Mononuclear cell (primary cell): ENCODE data around the gene GP1BB. TPM values are rescaled to one million over a fixed set of nuclear protein-coding genes. Genes with fewer than 3 reads are reported as not detected.
A peak's percentile ranks its signal among the peaks of the same experiment; 100 is the strongest.

Experiments used
- H3K27me3 ChIP-seq: 2 replicates; pipeline ENCODE4 v1.6.0; 2011; ENCODE audit warnings: low read length, control low read depth; ENCODE audit not compliant: insufficient read depth
- H3K4me1 ChIP-seq: 2 replicates; pipeline ENCODE4 v1.5.1; 2011; ENCODE audit warnings: mild to moderate bottlenecking, low read length, control low read depth; ENCODE audit not compliant: insufficient read depth
- H3K4me3 ChIP-seq: 2 replicates; pipeline ENCODE4 v1.5.1; 2011; ENCODE audit warnings: mild to moderate bottlenecking, low read length, moderate library complexity
- H3K9me3 ChIP-seq: 2 replicates; pipeline ENCODE4 v1.5.1; 2011; ENCODE audit warnings: low read depth, mild to moderate bottlenecking, control low read depth, low read length
- total RNA-seq: library from RNA; depleted of rRNA; stranded (reverse); fragments of >200 nt; gene quantifications from one replicate; pipeline ENCODE4 v1.2.3, GENCODE V29; 2012

The GP1BB gene
- total RNA-seq, 1 donor, result 36.1 TPM

- H3K4me1 ChIP-seq, result no peaks in the 10 kb centered on the region
- H3K9me3 ChIP-seq, result no peaks in the 10 kb centered on the region
- H3K4me3 ChIP-seq, result no peak overlapping the region
- H3K27me3 ChIP-seq, result no peaks in the 10 kb centered on the region
Observed at GRCh38 chr22:19705181-19705934, 18.0 kb upstream of the GP1BB start.

DNA sequence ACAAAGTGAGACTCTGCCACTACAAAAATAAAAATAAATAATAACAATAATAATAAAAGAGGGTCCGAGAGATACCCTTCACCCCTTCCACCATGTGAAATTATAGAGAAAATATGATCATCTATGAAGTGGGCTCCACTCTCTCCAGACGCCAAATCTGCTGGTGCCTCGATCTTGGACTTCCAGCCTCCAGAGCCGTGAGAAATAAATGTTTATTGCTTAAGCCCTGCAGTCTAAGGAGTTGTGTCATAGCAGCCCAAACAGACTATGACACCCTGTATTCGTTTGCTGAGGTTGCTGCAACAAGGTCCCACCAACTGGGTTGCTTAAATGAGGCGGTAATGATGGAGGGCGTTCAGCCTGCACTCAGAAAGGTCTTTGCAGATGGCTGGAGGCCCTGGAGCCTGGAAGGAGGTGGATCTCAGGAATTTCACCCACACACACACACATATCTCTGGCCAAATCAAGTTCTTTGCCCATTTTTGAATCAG, 16.6 kb upstream of the GP1BB start:
- no peak overlapping the region for H3K4me3 ChIP-seq
- H3K4me1 ChIP-seq, result no peaks in the 10 kb centered on the region

GRCh38 chr22:19707347-19708290, 15.7 kb upstream of the GP1BB start:
- Histone ChIP-seq H3K9me3 (no peaks in the 10 kb centered on the region), H3K4me3 (no peak overlapping the region), H3K27me3 (no peaks in the 10 kb centered on the region), H3K4me1 (no peaks in the 10 kb centered on the region)

More for the DNA sequence above, 16.6 kb upstream of the GP1BB start:
- Histone ChIP-seq H3K27me3 (no peaks in the 10 kb centered on the region), H3K9me3 (no peaks in the 10 kb centered on the region)

GRCh38 chr22:19708321-19709011, 14.9 kb upstream of the GP1BB start:
- no peaks in the 10 kb centered on the region for H3K9me3 ChIP-seq
- peaks cover 1% of the 10 kb centered on the region for H3K27me3 ChIP-seq
- H3K4me3 ChIP-seq, result no peak overlapping the region
- H3K4me1 ChIP-seq, result no peaks in the 10 kb centered on the region

DNA sequence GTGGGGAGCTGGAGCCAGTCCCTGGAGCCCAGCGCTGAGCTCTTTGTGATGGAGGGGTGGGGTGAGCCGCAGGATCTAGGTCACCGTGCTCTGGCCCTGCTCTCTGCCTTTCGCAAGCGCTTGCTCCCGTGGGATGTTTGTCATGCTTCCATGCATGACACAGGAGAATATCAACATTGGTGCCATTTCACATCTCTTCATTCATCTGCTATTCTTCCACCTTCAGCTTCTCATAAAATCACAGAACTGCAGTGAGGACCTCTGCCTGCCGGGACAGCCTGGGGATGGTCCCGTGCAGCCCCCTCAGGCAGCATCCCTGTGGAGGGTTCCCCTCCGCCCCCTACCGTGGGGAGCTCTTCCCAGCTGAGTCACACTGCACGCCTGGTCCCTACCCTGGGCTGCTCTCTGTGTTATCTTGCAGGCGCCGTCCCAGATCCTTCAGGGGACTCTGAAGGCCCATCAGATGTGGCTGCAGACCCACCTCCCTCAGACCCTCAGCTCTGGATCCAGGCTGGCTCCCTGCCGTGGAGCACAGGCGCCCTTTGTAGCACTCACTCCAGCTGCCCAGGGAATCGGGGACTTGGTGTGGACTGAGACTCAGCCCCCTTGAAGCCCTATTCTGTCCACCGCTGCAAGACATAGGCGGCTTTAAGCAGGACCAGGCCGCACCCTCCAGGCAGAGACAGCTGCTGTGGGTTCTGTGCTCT, 14.1 kb upstream of the GP1BB start:
- peaks cover 5% of the 10 kb centered on the region for H3K27me3 ChIP-seq
- no peaks in the 10 kb centered on the region for H3K9me3 ChIP-seq
- H3K4me1 ChIP-seq, result peaks cover 4% of the 10 kb centered on the region
- H3K4me3 ChIP-seq, result no peak overlapping the region

DNA sequence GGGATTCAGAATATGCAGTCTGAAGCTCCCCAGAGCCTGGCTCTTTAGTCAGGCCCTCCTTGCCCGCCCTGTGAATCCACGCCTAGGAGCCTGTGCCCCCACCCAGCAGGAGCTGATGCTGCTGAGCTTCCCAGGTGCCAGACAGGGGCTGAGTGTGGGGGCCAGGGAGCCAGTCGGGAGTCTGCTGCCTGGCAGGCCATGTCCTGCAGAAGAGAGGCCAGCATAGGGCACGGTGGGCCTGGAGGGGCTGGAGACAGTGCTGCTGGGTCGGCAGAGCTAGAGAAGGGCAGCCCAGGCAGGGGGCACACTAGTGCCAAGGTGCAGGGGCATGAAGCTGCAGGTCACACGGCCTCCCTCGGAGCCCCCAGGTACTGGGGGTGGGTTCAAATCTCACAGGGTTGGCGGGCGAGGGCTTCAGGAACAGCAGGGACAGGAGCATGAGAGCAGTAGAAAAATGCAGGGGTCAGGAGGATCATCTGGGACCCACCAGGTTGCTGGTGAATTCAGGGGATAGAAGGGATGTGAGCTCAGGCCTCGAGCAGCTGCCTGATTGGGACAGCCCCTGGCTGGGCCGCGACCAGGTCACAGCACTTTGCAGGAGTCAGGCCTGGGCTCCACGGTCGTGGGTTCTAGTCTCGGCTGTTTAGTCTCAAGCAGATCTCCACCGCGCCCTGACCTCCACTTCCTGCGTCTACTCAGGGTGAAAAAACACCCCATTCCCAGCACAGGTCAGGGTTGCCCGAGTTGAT, 13.1 kb upstream of the GP1BB start:
- Histone ChIP-seq H3K9me3 (no peaks in the 10 kb centered on the region), H3K4me3 (no peak overlapping the region), H3K27me3 (peaks cover 9% of the 10 kb centered on the region), H3K4me1 (peaks cover 10% of the 10 kb centered on the region)

DNA sequence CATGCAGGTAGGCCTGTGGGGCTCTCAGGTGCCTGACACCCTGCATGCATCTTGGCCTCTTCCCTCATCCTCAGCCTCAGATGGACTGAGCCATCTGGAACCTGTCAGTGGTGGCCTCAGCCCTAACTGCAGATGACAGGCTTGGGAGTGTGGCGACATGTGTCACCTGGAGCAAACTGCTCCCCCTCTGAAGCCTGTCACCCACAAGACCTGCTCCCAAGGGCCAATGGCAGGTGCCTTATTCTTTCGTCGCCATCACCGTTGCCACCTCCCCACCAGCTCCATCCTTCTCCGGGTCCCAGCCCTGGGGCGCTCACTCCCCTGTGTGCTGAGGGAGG, 12.6 kb upstream of the GP1BB start:
- Histone ChIP-seq H3K4me1 (peaks cover 10% of the 10 kb centered on the region), H3K4me3 (no peak overlapping the region), H3K9me3 (no peaks in the 10 kb centered on the region), H3K27me3 (peaks cover 13% of the 10 kb centered on the region)

DNA sequence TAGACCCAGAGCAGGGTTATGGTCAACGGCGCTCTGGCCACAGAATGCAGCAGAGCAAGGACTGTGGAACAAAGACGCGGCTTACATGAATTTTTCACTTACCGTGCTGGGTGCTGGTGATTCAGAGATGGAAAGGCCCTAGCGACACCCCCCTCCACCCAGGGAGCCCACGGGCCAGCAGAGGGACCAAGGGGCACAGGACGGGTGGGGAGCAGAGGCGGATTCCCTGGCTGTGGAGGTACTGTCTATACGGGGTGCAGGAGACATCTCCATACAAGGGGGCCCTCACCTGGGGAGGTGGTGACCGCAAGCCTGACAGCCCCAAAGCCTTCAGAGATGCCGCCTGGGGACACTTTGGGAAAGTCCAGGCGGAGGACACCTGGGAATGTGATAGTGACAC, 10.1 kb upstream of the GP1BB start:
- peaks cover 17% of the 10 kb centered on the region for H3K4me1 ChIP-seq
- no peak overlapping the region for H3K4me3 ChIP-seq
- H3K9me3 ChIP-seq, result no peaks in the 10 kb centered on the region
- H3K27me3 ChIP-seq, result peaks cover 14% of the 10 kb centered on the region

GRCh38 chr22:19713650-19714311, 9.6 kb upstream of the GP1BB start:
- H3K4me1 ChIP-seq, result peaks cover 22% of the 10 kb centered on the region
- no peak overlapping the region for H3K4me3 ChIP-seq
- H3K9me3 ChIP-seq, result no peaks in the 10 kb centered on the region
- peaks cover 18% of the 10 kb centered on the region for H3K27me3 ChIP-seq

DNA sequence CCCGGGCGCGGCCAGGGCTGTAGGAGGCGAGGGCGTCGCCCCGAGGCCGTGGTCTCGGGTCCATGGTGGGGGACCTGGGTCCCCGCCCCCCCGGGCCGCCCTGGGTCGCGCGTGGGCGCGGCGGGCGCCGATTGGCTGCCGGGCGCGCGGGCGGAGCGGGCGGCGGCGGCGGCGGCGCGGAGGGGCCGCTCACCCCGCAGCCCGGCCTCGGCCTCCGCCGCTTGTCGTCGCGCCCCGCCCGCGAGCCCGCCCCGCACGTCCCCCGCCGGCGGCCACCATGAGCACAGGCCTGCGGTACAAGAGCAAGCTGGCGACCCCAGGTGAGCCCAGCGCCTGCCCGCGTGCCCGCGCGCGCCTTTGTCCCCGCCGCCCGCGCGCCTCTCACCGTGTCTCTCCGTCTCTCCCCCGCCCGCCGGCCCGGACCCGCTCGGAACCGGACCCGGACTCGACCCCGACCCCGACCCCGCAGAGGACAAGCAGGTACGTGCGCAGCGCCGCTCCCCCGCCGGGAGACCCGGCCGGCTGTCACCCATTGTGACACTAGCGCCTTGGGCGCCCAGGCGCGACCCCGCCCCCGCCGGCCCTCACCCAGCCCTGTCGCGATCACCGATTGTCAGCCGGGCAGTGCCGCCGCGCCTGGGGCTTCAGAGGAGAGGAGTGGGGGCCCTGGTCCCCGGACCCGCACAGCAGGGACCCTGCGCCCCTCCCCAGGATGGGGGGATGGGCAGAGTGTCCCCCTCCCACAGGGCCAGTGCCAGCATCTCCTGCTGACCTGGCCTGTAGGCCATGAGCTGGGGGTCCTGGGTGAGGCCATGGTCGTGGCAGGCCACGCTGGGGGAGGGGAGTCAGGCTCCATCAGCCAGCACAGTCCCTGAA, 8.8 kb upstream of the GP1BB start, which contains the start of gene SEPTIN5:
Gene SEPTIN5, plus strand, starts transcription at position 192 of the 876 bp plus-strand sequence. Its CDS starts 86 bp downstream, at position 278.
- peaks cover 26% of the 10 kb centered on the region for H3K27me3 ChIP-seq
- H3K4me1 ChIP-seq, result peaks cover 26% of the 10 kb centered on the region
- no peaks in the 10 kb centered on the region for H3K9me3 ChIP-seq
- peak within 1 kb of the TSS; percentile 29 for H3K4me3 ChIP-seq

DNA sequence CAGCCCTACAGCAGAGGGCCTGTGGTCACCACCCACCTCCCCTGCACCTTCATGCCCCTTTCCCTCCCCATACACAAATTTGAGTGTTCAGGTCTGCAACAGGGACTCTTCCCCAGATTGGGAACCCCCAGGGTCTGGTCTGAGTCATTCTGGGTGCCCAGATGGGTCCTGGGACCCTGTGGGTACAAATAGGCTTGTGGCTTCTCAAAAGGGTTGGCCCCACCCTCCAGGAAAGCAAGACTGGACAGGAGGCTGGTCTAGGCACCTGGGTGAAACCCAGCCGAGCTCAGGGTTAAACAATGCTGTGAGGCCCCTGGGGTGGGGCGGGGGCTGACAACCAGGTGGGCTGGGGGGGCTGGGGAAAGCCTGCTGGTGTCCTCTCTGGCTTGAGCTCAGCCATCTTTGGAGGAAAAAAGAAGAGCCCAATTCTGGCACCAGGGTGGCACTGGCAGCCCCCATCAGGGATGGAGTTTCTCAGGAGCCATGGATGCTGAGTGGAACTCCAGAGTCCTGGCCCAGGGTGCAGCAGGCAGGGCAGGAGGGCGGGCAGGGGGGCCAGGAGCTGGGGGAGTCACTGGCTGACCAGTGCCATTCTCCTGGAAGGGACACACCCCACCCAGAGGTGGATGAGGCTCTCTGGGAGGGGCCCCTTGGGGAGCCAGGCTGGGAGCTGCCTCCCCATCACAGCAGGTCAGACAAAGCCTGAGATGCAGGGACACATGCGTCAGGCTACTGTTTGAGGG, 8.0 kb upstream of the GP1BB start:
- Histone ChIP-seq H3K27me3 (peaks cover 27% of the 10 kb centered on the region), H3K4me1 (peaks cover 26% of the 10 kb centered on the region), H3K9me3 (no peaks in the 10 kb centered on the region), H3K4me3 (peak overlapping the region; percentile 29)
